ENCODE results near the gene HEATR5B.

HEATR5B gene

DNA sequence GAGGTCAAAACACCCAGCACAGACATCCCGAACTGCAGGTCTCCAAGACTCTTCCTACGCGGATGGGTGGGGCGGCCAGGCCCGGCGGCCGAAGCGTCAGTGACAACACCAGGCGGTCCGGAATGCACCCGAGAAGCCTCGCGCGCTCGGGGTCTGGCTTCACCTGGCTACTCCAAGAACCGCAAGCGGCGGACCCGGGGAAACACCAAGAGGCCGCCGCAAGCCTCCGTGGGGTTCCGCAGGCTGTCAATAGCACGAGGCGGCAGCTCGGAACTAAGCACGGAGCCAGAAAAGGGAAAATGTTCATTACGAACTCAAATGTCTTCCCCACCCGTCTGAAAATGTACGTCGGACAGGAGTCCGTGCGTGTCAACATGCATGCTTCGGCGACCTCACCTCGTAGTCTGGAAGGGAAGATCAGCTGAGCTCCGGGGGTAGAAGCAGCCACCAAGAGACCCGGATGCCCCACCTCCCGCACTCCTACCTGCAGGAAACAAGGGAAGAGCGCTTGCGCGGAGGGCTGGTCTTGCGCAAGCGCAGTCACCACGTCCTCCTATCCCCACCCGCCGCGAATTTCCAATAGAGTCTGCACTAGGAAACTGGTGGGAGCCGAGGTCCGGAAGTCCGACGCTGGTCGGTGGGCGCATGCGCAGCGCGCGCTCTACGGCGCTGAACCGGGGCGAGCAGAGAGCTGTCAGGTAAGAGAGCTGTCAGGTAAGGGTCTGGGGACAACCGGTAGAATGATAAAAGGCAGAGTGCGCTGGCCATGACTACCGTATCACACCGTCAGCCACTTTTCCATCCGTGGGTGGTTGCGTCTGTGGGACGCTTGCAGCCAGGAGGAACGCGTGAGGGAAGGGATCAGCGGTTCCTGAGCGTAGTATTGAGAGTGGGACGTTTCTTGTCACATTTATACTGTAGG is at the start of gene HEATR5B, which contains the start of gene GPATCH11:
TSS of gene HEATR5B (minus strand) at position 500 of the 922 bp plus-strand sequence. CDS start 958 bp downstream, outside the sequence.
TSS of gene GPATCH11 (plus strand) at position 646 of the 922 bp plus-strand sequence. CDS start 3,864 bp downstream, outside the sequence.
- DNase-seq (ENCODE audit: low spot score): peak; percentile 89

DNA sequence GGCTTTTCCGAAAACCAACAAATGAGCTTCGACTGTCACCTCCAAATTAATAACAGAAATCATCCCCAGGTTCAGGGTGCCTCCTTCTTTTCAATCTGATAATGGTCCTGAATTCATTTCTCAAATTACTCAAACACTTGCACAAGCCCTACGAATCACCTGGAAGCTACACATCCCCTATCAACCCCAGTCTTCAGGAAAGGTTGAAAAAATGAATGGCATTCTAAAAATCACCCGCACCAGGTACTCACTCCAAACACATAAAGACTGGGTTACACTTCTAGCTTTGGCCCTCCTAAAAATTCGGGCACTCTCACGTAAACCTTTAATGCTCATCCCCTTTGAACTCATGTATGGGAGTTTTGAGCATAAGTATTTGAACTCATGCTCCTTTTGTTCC is 48.7 kb upstream of the HEATR5B start:
- no peak for DNase-seq (ENCODE audit: low spot score)

DNA sequence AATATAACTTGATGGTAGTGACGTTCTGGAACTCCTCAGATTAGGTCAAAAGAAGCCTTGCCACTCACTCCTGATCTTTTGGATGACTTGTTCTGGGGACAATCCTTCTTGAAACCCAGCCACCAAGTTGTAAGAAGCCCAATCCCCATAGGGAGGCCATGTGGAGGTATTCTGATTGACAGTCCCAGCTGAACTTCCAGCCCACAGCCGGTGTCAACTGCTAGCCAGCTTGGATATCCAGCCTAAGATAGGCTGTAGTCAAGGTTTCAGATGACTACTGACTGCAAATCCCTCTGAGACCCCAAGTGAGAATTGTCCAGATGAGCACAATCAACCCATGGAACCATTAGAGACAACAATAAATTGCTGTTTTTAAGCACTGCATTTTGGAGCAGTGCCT is 41.2 kb upstream of the HEATR5B start:
- DNase-seq (ENCODE audit: low spot score): no peak

DNA sequence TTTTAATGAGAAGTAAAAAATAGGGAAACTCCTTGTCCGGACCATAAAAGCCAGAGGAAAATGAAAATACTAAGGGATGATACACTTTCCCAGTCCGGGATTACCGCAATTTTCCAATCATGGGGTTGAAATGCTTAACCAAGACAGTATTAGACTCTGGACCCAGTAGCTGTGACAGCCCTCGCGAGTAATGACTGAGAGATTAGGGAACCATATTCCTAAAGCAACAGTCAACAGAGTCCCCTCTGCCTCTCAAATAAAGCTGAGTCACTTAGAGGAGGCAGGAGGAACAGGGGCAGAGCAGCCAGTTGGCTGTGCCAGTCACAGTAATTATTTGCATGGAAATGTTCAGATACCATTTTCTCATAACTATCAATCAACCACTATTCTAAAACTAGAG is 35.0 kb upstream of the HEATR5B start:
- DNase-seq (ENCODE audit: low spot score): peak; percentile 3

DNA sequence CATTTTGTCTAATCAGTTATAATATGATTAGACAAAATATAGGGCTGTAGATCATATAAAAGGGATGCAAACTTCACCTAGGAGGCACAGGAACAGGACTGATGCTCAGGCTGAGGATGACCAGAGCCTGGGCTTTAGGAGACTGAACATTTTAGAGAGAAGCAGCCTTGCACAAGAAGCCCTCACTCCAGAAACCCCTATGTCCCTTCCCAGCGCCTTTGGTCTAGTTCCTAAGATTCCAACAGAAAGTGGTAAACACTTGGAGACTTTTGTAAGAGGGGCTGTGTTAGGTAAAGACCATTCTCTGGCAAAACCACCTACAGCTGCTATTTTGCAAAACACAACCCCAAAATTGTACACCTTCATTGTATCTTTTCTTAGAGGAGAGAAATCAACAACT is 33.4 kb upstream of the HEATR5B start:
- DNase-seq (ENCODE audit: low spot score): no peak

DNA sequence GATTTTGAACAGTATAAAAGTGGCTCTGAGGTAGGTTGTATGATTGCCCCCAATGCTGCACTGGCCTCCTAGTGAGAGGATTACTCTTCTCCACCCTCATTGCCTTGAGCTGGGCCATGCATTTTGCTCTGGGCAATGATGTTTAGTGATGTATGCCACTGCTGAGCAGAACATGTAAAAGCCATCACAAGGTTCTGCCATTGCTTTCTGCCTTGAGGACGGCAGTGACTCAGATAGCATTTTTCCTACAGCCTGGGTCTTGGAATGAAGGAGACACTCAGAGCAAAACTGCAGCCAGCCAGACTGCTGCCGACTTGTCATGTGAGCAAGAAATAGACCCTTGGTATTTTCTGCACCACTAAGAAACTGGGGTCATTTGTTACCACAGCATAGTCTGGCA is 27.8 kb upstream of the HEATR5B start:
- no peak for DNase-seq (ENCODE audit: low spot score)

DNA sequence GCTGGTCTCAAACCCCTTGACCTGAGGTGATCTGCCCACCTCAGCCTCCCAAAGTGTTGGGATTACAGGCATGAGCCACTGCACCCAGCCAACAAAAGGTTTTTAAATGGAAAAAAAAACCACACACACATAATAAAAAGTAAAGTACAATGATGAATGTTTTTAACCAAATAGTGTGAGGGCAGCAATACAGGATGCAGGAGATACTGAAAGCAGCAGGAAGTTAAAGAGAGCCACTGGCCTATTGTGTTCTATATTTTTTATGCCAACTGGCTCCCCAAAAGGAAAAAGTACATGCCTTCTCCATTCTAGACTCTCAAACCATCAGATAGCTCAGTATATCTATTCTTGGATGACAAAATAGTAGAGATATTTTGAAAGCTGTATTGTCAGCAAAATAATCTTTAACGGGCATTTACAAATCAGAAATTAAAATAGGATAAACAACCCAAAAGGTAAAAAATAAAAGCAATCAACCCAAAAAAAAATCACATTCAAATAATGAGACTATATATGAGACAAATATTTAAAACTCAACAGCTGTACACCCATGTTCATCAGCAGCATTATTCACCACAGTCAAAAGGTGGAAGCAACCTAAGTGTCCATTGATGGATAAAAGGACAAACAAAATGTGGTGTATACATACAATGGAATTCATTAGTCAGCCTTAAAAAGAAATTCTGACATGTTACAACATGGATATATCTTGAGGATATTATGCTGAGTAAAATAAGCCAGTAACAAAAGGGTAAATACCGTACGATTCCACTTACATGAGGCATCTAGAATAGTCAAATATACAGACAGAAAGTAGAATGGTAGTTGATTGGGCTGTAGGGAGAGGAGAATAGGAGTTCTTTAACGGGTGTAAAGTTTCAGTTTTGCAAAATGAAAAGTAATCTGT is 26.4 kb upstream of the HEATR5B start:
- no peak for DNase-seq (ENCODE audit: low spot score)

DNA sequence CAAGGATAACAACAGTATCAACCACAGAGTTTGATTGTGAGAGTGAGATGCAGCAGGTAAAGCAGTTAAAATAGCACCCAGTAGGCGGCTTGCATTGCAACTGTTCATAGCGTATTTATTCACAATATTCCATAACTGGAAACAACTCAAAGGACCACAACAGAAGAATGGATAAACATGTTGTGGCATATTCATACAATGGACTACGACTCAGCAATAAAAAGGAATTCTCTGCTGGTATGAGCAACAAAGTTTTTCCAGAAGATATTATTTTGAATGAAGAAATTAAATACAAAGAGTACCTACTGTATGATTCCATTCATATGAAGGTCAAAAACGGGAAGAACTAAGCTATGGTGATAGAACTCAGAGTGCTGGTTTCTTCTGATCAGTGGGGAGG is 25.4 kb upstream of the HEATR5B start:
- no peak for DNase-seq (ENCODE audit: low spot score)

DNA sequence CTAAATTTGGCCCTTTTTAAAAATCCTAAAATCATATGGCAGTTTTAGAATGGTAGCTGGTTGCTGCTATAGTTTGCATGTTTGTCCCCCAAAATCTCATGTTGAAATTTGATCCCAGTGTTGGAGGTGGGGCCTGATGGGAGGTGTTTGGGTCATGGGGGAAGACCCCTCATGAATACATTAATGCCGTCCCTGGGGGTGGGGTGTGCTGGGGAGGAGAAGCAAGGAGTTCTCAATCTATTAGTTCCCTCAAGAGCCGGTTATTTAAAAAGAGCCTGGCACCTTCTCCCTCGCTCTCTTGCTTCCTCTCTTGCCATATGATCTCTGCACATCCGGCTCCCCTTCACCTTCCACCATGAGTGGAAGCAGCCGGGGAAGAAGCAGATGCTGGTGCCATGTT is 21.0 kb upstream of the HEATR5B start:
- no peak for DNase-seq (ENCODE audit: low spot score)

DNA sequence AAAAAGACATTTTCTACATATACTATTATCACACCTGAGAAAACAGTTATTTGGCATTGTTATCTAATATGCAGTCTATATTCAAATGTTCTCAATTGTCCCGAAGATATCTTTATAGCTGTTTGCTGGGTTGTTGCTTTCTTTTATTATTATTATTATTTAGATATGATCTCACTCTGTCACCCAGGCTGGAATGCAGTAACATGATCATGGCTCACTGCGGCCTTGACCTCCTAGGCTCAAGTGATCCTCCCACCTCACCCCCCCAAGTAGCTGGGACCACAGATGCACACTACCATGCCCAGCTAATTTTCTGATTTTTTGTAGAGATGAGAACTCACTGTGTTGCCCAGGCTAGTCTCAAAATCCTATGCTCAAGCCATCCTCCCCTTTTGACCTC is 20.0 kb upstream of the HEATR5B start:
- DNase-seq (ENCODE audit: low spot score): no peak

DNA sequence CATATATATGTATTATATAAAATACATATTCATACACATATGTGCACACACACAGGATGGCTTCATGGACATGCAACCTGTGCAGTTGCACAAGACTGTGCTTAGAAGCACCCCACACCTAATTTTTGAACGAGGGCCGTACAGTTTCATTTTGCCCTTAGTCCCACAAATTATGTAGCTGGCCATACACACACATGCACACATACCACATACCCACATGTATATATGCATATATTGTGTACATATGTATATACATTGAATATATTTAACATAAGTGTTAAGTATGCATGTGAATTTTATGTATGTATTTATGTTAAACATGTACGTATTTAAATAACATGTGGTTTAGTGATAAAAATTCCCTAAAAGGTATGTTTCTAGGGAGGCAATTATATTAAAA is 18.4 kb upstream of the HEATR5B start:
- no peak for DNase-seq (ENCODE audit: low spot score)

DNA sequence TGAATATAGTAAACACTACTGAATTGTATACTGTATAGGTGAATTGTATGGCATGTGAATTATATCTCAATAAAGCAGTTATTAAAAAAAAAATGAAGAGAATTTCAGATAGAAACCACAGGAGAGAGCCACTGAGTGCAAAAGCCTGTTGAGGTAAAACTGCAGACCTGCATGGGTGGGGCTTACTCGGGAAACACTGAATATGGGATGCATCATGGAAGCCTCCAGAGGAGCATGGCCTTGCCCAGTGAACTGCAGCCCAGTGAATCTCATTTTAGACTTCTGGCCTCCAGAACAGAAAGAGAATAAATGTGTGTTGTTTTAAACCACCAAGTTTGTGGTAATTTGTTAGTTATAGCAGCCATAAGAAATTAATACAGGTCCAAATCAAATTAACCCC is 15.9 kb upstream of the HEATR5B start:
- DNase-seq (ENCODE audit: low spot score): no peak

DNA sequence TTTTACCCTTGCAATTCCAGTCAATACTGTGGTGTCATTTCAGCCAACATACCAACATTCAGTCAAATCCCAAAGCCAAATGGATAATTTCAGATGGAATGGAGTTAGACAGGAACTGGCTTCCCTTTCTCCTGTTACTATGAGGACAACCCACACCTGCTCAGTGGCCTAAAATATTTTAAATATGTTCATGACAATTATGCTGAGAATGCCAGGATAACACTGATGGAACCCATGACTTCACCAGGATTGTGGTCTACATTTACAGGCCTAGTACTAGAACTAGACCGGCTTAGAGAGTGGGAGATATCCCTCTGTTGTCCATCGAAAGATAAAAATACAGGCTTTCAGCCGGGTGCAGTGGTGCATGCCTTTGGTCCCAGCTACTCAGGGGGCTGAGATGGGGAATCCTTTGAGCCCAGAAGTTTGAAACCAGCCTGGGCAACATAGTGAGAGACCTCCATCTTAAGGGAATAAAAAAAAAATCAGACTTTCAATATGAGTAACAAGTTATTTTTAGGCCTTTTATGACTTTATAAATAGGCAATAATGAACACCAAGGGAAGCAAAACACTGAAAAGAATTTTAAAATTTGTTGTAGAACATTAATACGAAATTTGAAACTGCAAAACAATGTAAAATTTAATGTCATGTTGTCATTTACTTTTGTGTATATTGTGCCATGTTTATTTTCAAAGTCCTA is 14.4 kb upstream of the HEATR5B start:
- DNase-seq (ENCODE audit: low spot score): no peak

DNA sequence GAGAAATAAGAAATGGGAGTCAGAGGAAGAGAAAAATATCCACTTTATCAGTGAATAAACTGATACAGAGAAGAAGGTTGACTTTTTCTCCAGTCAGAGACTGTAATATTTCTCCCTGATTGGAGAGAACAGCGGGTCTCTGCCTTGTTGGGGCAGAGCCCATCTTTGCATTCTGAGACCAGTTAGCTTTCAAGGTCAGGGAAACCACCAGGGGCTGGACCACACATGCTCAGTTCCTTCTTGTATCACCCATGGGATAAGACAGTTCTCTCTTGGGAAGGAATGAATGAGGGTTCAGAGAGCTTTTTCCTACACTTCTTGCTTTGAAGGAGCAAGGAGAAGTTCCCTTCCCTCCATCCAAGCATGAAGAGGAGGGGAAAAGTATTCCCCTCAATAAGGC is 12.4 kb upstream of the HEATR5B start:
- DNase-seq (ENCODE audit: low spot score): no peak

DNA sequence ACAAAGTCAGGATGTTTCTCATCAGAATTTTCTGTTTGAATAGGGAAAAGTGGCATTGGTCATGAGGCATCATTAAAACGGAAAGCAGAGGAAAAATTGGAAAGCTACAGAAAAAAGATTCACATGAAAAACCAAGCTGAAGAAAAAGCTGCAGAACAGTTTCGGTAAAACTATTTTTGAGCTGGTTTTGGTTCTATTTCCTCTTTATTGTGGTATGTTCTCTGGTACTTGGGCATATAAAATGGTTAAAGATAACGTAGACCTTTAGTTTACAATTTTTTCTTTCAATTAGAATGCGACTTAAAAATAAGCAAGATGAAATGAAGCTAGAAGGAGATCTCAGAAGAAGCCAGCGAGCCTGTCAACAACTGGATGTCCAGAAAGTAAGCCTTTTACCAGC is 7.7 kb upstream of the HEATR5B start:
- DNase-seq (ENCODE audit: low spot score): no peak

DNA sequence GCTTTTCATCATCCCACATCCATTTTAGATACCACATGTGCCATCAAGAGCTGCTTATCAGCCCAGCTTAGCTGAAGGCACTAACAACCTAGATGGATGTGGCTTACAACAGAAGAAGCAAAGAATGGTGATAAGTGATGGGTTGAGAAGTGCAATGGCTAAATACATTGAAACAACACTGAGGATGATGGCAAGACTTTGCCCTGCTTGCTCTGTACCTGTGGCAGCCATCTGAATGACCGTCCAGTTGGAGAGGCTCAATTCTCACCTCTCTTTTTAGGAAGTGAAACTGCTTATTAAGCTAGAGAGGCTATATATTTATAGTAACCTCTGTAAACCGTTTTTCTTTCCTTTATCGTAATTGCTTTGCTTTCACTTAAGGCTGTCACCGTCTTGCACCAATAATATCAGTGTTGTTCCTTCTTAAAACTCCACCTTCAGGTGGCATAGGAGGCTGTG is 5.9 kb upstream of the HEATR5B start:
- DNase-seq (ENCODE audit: low spot score): no peak

DNA sequence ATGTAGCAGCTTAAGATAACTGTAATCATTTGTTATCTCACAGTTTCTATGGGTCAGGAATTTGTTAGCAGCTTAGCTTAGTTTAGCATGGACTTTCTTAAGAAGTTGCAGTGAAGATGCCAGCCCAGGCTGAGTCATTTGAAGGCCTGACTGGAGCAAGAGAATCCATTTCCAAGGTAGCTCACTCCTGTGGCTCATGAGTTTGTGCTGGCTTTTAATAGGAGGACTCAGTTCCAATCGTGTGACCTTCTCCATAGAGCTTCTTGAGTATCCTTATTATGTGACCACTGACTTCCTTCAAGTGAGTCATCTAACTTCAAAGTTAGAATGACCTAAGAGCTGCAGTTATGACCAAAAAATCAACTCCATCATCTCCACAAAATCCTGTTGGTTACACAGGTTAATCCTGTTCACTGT is 1.6 kb upstream of the HEATR5B start:
- no peak for DNase-seq (ENCODE audit: low spot score)

DNA sequence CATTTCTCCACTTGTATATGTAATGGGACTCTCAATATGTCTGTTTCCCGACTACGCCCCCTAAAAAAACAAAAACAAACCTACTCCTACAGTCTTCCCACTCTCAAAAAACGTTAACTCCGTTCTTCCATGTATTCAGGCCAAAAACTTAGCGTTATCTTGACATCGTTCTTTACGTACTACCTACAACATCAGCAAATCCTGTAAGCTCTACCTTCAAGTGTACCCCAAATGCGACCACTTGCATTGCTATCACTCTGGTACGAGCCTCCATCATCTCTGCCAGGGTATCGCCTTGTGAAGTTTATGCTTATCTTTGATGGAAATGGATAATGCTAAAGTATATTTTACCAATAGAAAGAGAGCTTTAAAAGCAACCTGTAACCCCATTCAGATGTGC is 625 bp upstream of the HEATR5B start:
- DNase-seq (ENCODE audit: low spot score): no peak

DNA sequence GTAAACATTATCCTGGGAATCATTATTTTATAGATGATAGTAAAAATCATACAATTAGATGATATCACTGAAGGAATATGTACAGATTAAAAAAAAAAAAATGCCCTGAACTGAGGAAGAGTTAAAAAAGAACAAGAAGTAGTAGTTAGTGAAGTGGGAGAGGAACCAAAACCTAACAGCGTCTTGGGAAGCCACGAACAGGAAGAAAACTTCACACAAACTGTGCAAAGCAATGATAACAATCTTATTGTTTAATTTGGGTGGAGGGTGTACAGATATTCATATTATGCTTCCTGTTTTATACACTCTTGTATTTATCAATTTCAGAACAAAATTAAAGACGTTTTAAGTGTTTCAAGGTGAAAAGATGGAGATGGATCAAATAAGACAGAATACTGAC is 3.5 kb downstream of the HEATR5B start:
- no peak for DNase-seq (ENCODE audit: low spot score)

DNA sequence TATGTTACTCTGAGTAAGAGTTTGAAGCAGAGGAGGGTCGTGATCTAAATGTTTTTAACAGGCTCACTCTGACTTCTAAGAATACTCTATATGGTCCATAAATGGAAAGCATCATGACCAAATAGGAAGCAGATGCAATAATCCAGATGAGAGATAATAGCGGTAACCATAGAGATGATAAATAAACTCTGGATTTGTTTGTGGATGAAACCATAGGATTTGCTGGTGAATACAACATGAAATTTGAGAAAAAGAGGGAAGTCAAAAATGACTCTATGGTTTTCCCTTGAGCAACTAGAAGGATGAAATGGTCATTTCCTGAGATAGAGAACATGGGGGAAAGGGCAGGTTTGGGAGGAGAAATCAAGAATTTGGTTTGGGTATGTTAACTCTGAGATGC is 3.9 kb downstream of the HEATR5B start:
- no peak for DNase-seq (ENCODE audit: low spot score)

DNA sequence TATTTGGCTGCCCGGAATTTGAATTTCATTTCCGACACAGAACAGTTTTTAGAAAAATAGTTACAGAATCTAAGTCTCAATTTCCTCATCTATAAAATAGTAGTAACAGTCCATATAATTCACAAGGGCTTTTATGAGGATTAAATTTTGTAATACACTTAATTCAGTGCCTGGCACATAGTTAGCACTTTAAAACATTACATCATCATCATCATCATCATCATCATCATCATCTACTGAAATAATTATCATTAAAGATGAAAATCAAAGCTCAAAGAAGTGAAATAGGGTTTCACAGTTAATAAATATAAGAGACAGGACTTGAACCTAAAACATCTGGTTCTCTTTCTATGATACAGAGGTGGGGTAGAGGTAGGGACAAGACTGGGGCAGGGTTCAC is 13.2 kb downstream of the HEATR5B start:
- no peak for DNase-seq (ENCODE audit: low spot score)

DNA sequence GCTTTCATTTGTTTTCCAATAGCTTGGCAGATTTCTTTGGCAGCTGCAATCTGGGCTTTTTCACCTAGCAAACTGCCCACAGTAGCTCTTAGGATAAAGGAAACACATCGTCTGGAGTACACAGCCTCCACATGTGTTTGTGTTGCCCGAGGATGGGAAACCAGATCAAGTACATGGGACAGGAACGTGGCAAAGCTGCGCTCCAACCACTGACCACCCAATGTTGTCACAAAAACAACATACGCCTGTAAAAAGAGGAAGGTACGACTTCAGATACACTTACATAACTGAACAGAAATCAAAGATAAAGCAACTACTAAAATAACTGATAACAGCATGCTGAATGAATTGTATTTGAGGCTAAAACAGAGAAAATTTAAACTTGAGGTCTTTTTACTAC is 15.5 kb downstream of the HEATR5B start:
- DNase-seq (ENCODE audit: low spot score): no peak
